BLaER1 (cell line): ENCODE results near the gene KANK4.

Source experiments
- H3K27ac ChIP-seq: shearing (Covaris generic); formaldehyde crosslinking; 2 replicates; pipeline ENCODE4 v1.8.1; 2022
- H3K27me3 ChIP-seq: shearing (Covaris generic); formaldehyde crosslinking; 2 replicates; pipeline ENCODE4 v1.8.1; 2022
- H3K36me3 ChIP-seq: shearing (Covaris generic); formaldehyde crosslinking; 2 replicates; pipeline ENCODE4 v1.8.1; 2022
- H3K4me1 ChIP-seq: shearing (Covaris generic); formaldehyde crosslinking; 2 replicates; pipeline ENCODE4 v1.8.1; 2022
- H3K4me2 ChIP-seq: shearing (Covaris generic); formaldehyde crosslinking; 2 replicates; pipeline ENCODE4 v1.8.1; 2022
- H3K4me3 ChIP-seq: shearing (Covaris generic); formaldehyde crosslinking; 2 replicates; pipeline ENCODE4 v1.8.1; 2022
- H3K9ac ChIP-seq: shearing (Covaris generic); formaldehyde crosslinking; 2 replicates; pipeline ENCODE4 v1.8.1; 2022
- H3K9me3 ChIP-seq: shearing (Covaris generic); formaldehyde crosslinking; 2 replicates; pipeline ENCODE4 v1.8.1; 2022
- H4K20me1 ChIP-seq: shearing (Covaris generic); formaldehyde crosslinking; 2 replicates; pipeline ENCODE4 v1.8.1; 2022
- Cebpa-rat ChIP-seq: shearing (Covaris generic); IDR thresholded peaks from 2 replicates; pipeline ENCODE4 v1.8.1; 2022

KANK4 gene

GRCh38 chr1:62194651-62195544, 124.3 kb downstream of the KANK4 start, which contains the start of gene L1TD1:
Gene L1TD1 (plus strand): TSS chr1:62194849. CDS start chr1:62206629, 11,780 bp downstream.
- no peaks in the 10 kb centered on the region for H4K20me1 ChIP-seq
- H3K9me3 ChIP-seq, result peaks cover 19% of the 10 kb centered on the region
- H3K27me3 ChIP-seq, result no peaks in the 10 kb centered on the region
- no peak for TF ChIP-seq Cebpa-rat
- no peak within 1 kb of the TSS for H3K4me3 ChIP-seq
- no peak within 1 kb of the TSS for H3K9ac ChIP-seq
- H3K36me3 ChIP-seq, result no peaks in the 10 kb centered on the region
- no peak within 1 kb of the TSS for H3K4me2 ChIP-seq
- no peak within 1 kb of the TSS for H3K27ac ChIP-seq
- no peaks in the 10 kb centered on the region for H3K4me1 ChIP-seq

- Histone ChIP-seq H3K9me3 (no peaks in the 10 kb centered on the region), H3K9ac (no peak overlapping the region), H3K4me3 (no peak overlapping the region), H3K4me2 (no peak overlapping the region), H3K27me3 (no peaks in the 10 kb centered on the region), H3K36me3 (no peaks in the 10 kb centered on the region), H4K20me1 (no peaks in the 10 kb centered on the region), H3K27ac (no peak overlapping the region), H3K4me1 (no peaks in the 10 kb centered on the region)
- TF ChIP-seq Cebpa-rat, result no peak
Observed at GRCh38 chr1:62188111-62188510, 131.1 kb downstream of the KANK4 start.

DNA sequence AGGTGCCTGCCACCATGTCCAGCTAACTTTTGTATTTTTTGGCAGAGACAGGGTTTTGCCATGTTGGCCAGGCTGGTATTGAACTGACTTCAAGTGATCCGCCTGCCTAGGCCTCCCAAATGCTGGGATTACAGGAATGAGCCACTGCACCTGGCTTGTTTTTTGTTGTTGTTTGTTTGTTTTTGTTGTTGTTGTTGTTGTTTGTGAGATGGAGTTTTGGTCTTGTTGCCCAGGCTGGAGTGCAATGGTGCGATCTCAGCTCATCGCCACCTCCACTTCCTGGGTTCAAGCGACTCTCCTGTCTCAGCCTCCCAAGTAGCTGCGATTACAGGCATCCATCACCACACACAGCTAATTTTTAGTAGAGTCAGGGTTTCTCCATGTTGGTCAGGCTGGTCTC, 131.7 kb downstream of the KANK4 start:
- TF ChIP-seq Cebpa-rat, result no peak
- Histone ChIP-seq H3K36me3 (no peaks in the 10 kb centered on the region), H3K4me1 (no peaks in the 10 kb centered on the region), H3K27me3 (no peaks in the 10 kb centered on the region), H3K9me3 (no peaks in the 10 kb centered on the region), H3K4me3 (no peak overlapping the region), H3K27ac (no peak overlapping the region), H4K20me1 (no peaks in the 10 kb centered on the region), H3K9ac (no peak overlapping the region), H3K4me2 (no peak overlapping the region)
